Measurements from ENCODE around the gene CYB5D1.

DNA sequence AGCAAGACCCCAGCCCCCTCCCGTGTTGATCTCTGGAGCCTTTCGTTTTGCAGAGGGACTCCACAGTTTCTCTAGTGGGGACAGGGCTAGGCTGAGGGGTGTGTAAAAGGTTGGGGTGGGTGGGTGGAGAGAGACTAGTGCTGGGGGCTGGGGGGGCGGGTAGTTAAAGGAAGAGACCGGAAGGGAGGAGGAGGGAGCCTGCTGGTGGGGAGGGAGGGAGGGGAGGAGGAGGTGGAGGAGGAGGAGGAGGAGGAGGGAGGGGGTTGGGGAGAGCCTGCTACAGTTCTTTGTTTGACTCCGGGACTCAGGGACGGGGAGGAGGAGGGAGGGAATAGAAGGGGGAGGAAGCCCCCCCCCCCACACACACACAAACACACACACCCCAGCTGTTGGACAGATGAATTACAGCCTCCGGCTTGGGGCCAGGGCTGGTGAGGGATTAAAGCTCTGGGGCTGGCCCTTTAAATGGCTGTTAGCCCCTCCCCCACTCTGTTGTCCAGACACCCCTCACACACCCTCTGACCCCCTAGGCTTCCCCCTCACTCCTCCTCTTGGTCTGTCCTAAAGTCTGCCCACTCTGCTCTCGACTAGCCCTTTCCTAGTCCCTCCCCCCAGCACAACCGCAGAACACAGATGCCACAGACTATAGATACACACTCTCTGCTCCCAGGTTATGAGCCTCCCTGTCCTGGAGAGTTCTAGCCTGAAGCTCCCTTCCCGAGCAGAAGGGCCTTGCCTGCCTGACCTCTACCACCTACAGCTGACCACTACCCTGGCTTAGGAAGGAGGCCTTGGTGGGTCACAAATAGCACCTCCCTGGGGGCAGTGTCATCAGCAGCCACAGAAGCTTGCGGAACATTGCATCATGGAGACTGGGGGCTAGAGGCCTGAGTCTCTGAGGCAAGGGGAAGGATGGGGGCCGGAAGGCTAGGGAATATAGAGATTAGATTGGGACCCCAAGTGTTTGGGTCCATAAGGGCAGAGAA, 19.4 kb upstream of the CYB5D1 start:
- TF ChIP-seq CTCF (IDR thresholded peaks at IDR 0.05; ENCODE audit: poor library complexity) = no peak
- no peak for TF ChIP-seq EZH2 (IDR thresholded peaks at IDR 0.05; ENCODE audit: borderline replicate concordance)
